ENCODE data around the gene UBE2J2.

Gene UBE2J2

DNA sequence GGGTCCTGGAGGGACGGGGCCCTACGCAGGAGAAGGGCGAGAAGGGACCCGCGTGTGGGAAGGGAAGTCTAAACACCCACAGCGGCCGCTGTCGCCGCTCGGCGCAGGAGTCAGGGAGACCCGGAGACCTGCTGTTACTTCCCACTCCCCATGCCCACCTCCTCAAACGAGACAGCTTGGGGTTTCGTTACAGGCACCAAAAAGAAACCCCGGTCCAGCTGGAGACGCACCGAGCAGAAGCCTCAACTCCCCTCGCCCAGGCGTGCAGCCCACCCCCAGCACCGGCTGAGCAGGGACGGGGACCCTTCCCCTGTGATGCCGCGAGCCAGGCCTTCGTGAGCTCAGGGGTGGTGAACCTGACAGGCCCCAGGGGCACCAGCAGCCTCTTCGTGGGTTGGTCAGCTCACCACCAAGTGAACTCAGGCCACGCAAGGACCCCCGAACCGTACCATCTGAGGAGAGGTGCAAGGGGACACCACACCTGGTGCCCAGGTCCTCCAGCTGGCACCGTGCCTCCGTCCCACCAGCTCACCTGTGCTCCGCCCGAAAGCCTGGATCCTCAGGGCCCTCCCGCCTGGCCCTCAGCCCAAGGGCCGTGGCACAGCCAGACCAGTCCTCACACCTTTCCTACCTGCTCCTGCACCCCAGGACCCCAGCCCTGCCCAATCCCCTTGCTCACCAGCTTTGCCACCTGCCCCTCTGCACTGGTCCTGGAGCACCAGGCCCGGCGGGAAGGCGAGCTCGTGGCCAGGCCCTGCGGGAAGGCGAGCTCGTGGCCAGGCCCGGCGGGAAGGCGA lies 46.9 kb downstream of the UBE2J2 start:
- DNase-seq (ENCODE audit: low read depth) = no peak

DNA sequence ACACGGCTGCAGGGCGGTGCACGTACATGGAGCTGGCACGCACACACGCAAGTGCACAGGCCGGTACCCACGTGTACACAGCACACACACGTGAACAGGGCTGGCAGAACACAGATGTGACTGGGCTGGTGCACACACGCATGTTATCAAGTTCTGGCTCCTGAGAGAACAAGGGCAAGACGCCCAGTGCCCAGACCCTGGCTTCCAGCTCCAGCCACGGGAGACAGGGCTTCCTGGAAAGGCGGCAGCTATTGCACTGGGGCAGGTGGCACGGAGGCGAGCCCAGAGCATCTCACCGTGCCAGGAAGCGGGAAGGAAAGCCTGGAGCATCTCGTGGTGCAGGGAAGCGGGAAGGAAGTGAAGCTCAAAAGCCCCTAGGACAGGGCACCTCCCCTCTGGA lies 47.7 kb downstream of the UBE2J2 start:
- no peak for DNase-seq (ENCODE audit: low read depth)

DNA sequence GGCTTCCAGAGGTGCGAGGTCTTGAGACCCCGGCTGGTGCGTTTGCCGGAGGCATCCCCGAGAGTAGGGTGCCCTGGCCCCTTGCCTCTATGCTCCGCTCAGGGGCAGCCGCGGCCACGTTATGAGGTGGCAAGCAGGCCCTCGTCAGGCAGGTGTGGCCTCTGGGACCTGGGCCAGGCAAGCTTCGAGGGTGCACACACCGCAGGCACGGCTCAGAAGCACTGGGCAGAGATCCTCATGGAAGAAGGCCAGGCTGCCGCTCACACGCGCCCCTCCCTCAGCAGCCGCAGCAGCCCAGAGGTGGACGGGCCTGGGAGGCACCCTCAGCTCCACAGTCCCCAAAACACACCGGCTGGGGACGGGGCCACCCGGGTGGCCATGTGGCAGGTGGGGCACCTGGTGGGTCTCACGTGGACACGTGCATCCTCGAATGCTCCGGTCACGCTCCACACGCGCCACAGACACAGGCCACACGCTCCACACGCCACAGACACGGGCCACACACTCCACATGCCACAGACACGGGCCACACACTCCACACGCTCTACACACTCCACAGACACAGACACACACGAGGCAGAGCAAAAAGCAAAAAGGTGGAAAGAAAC lies 48.3 kb downstream of the UBE2J2 start:
- no peak for DNase-seq (ENCODE audit: low read depth)

DNA sequence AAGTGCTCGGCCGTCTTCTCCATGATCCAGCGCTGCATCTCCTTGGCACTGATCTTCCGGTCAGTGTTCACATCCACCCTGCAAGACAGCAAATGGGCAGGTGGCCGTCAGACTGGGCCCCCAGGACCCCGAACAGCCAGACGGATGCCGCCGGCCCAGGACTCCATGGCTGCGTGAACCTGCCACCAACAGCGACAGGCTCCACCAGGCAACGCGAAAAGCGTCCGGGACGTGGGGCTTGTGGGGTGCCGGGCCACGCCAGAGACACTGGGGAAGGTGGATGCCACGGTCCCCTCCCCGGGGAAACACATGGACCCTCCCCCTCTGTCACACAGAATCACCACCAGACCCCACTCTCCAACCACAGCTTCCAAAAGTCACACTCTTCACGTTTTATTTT lies 49.8 kb downstream of the UBE2J2 start:
- DNase-seq (ENCODE audit: low read depth) = no peak

DNA sequence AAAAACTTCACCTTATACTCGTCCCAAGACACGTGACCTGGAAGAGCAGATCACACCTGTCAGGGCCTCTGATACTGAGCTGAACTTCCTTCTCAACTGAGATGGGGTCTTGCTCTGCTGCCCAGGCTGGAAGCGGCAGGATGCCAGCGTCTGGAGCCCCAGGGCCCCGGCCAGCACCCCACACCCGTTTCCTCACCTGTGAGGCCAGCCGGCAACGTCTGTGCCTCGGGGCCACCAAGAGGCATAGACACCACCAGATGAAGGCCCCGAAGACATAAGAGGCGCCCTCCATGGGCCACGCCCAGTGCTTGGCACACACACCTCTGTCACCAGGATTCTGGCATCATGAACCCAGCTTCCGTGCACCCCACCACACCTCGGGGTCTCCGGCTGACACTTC lies 50.3 kb downstream of the UBE2J2 start:
- no peak for DNase-seq (ENCODE audit: low read depth)

DNA sequence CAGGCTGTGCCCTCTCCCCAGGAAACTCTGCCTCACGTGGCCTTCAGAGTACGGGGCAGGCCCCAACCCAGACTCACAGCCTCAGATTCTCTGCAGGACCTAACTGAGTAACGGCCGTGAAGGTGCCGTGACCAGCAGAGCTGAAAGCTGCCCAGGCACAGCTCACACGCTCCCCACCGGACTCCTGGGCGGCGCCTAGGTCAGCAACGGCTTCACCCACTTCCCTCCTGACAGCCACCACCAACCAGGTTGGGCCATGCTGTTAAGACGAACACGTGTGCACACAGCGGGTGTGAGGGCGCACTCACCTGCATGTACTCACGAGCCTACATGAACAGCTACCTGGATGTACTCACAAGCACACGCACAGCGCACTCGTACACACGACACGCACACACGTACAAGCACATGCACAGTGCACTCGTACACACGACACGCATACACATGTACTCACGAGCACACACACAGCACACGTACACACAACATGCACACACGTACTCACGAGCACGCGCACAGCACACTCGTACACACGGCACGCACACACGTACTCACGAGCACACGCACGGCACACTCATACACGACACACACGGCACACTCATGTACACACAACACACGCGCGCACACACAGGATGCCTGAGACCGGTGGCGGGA lies 51.0 kb downstream of the UBE2J2 start:
- no peak for DNase-seq (ENCODE audit: low read depth)

DNA sequence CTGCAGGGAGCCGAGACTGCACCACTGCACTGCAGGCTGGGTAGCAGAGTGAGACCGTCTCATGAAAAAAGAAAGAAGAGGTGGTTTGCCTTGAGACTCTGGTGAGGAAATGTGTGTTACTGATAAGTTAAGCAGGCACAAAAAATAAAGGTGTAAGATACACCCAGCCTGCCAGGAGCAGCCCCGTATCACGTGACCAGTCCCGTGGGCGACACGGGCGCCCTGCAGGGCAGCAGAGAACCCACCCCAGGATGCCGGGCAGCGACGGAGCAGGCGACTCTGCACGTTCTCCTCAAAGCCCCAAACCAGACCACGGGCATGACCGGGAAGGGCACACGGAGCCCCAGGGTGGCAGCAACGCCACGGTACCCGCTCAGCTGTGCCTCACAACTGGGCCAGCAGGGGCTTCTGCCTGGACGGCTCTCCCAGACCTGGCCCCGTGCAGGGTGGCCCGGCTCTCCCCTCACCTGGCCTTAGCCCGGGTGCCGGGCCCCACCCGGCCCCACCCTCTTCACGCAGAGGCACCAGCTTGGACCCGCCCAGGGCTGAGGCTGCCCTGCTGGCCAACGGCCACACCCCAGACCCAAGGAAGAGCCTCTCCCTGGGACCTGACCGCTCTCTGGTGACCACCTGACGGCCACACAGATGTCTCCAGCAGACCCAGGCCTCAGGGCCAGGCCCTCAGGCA lies 51.6 kb downstream of the UBE2J2 start:
- DNase-seq (ENCODE audit: low read depth) = no peak

DNA sequence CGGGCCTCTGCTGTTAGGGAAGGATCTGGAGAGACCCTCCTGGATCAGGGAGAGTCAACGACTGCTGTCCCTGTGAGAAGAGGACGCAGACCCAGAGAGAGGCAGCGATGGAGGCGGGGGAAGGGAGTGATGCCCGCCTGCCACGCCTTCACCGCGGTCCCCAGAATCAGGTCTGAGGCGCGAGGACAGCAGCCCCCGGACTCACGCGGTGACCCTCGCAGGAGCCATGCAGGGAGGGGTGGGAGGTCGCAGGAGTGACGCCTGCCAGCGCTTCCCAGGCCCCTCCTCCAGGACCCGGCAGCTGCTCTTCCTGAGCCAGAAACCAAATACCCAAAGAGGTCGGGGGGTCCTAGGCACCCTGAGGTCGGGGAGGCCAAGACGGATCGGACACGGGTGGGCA lies 53.5 kb downstream of the UBE2J2 start:
- DNase-seq (ENCODE audit: low read depth) = no peak

DNA sequence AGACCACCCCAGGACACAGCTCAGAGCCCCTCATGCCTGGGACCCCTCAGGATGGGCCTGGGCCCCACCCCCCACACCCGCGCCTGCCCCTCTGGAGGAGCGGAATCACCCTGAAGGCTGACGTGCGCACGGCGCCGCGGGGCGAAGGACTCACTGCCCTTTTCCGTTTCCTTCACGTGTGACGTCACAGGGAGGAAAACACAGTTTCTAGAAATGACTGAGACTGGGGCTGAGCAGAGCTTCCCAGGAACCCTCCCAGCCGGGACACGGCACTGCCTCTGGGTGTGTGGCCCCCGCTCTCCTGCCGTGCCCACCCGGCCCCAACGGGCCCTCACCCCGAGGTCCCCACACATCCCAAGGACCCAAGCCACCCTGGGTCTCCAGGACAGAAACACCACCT lies 54.3 kb downstream of the UBE2J2 start:
- no peak for DNase-seq (ENCODE audit: low read depth)

DNA sequence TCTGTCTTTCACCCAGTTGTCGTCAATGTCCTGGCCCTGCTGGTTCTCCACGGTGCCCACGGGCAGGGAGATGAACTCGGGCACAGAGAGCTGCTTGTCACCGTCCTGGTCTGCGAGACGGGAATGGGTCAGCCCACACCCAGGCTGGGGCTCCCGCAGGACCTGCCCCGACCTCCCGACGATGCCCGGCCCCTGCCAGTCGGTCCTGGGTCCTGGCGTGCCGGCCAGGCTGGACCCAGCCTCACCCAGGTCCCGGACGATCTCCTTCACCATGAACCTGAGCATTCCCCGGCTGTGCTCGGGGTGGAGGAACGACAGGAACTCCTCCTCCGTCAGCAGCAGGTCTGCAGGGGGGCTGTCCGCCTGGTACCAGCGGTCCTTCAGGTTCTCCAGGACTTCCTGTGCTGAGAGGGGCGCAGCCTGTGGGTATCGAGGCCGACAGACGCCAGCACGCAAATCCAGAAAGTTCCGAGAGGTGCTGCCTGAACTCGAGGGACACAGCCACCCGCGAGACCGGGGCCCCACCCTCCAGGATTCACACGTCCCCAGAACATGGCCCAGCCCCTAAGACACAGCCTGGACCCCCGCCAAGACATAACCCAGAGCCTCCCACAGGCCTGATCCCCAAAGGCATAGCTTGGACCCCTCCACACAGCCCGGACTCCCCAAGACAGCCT lies 55.0 kb downstream of the UBE2J2 start:
- no peak for DNase-seq (ENCODE audit: low read depth)

DNA sequence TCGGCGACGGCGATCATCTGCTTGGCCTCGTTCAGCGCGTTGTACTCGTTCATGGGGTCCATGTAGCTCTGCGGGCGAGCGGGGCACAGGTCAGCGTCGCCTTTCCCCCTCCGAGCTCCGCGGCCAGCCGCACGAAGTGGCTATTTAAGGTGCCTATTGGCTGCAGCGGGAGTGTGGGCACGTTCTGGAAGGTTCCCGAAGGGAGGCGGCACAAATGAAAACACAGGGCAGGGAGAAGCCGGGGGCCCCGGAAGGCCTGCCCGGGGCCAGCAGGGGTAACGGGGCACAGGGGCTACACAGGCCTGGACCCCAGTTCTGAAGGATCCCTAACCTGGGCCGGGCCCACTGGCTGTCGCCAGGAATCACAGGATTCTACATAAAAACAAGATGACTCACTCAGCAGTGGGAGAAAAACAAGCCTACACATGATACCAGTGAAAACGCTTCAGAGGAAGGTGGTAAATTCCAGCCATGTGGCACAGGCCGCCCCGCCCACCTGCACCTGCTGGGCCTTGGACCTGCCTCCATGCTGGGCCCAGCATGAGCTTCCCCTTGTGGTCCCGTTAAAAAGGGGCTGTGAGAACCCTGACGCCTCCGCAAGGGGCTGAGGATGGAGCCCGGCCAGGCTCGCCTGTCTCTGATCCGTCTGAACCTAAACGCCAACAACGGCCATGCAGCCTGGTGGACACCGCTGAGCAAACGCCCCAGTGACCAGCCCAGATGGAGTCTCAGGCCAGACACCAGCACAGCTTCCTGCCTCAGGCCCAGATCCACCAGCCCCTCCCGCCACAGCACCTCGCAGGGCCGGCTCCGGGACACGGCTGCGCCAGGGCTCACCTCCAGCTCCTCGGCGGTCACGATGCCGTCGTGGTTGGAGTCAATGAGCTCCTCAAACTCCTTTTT lies 55.8 kb downstream of the UBE2J2 start:
- DNase-seq (ENCODE audit: low read depth) = no peak

DNA sequence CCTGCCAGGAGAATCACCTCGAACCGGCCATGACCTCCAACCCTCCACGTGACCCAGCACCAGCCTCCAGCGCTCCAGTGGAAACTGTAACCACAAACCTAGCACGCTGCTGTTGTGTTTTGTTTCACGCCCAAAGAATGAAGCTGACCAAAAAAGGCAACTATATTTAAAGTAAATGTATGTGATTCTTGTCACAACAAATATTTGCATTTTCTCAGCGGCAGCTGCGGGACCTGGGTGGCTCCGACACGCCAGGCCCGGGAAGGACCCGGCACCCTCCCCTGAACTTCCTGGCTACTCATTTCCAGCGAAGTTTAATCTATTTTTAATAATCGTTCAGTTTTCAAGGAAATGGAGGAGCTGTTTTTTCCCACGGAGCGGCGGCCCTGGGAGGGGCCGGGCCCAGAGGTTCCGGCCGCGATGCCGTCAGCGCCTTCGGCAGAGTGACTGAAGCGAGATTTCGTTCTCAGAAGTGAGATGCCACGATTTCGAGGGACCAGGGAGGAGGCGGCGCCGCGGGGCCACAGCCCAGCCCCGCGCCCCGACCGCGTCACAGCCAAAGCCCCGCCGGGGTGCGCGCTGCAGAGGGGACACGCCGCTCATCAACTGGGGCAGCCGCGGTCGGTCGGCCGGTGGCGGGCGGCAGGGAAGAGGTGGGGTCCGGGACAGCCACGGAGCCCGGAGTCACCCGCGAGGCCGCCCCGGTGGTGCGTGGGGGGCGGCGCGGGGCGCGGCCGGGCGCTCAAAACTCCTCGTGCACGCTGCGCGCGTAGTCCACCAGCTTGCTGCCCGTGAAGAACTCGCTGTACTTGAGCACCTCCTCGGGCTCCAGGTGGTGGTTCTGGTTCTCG lies 56.7 kb downstream of the UBE2J2 start:
- no peak for DNase-seq (ENCODE audit: low read depth)

DNA sequence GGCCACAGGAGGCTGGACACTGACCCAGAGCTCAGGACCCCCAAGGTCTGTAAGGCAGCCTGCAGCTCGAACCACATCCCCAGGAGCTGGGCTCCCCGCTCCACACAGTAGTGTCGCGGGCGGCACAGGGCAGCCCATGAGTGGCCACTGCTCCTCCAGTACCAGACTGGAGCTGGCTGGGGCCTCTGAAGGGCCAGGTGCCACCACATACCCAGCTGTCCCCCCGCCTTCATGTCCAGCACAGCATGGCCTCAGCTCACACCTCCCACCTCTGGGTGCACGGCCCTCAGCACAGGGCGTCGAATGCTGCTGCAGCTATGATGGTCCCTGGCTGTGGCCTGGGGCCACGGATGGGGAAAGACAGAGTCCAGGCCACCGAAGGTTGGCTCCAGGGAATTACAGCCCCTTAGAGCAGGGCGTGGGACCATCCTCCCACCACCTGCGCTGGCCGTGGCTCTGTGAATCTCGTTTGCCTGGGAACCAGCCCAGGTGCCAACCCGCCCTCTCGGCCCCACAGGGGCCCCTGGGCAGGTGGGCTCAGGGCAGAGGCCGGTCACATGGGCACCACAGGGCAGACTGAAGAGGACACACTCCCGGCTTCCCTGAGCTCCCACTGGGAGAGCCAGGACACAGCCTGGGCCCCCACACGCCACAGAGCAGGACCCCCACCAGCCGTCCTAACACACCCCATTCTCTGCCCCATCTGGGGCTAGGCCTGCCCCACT lies 57.6 kb downstream of the UBE2J2 start:
- DNase-seq (ENCODE audit: low read depth) = no peak

DNA sequence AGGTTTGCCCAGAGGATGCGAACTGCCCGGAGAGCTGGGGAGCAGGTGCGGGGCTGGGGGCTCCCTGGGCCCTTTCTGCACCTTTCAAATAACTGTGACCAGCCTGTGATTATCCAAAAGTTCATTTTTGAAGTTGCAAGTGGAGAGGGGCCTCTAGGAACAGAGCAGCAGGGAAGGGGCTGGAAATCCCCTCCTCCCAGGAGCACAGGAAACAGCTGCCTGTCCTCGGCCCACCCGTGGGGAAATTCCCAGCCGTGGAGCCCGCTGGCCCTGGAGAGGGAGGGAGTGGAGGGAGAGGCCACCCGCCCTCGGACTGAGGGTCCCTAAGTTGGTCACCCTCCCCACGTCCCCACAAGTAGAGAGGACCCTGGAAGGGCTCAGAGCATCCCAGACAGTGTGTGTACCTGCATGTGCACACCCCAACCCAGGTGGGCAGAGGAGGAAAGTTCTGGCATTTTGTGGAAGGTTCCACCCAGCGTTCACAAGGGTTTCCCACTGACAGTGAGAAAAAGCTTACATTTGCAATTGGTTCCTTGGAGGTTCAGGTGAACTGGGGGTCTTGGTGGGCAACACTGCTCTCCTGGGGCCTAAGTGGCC lies 58.5 kb downstream of the UBE2J2 start:
- DNase-seq (ENCODE audit: low read depth) = no peak

DNA sequence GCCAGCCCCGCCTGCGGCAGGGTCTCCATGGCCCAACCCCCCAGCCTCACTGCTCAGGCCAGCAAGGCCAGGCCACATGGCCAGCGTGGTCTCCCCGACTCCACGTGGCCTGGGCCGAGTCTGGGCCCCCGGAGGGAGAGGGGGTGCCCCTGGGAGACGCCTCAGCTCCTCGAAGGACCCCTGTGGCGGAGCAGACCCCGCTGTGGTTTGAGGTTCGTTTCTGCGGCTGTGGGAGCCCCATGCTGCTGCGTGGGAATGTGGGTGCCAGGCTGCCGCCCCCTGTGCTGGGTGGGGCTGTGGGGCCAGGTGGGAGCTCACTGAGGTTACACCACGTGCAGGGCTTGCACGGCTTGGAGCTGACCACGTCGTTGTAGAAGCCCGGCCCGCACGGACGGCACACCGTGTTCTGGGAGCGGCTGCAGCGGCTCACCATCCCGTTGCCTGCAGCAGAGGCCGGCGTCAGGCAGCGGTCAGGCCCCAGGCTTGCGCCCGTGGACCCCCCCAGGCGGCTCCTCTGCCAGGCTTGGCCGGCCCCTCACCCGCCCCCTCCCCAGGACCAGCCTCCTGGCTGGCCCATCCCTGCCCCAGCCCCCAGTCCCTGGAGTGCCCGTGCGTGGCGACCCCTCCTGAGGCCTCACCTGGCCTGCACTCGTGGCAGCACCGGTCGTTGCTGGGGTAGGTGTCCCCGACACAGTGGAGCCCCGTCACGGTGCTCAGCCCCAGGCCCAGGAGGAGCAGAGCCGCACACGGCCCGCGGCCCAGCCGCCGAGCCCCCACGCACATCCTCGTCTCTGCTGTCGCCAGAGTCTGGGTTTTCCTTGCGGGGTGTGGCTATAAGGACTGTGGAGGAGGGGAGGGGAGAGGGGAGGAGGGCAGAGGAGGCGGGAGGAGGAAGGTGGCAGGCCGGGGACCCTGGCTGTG lies 60.0 kb downstream of the UBE2J2 start, which contains the start of gene TNFRSF4:
Gene TNFRSF4, minus strand, starts transcription at position 809 of the 921 bp plus-strand sequence. Its CDS starts 26 bp downstream, at position 783.
- no peak for DNase-seq (ENCODE audit: low read depth)

DNA sequence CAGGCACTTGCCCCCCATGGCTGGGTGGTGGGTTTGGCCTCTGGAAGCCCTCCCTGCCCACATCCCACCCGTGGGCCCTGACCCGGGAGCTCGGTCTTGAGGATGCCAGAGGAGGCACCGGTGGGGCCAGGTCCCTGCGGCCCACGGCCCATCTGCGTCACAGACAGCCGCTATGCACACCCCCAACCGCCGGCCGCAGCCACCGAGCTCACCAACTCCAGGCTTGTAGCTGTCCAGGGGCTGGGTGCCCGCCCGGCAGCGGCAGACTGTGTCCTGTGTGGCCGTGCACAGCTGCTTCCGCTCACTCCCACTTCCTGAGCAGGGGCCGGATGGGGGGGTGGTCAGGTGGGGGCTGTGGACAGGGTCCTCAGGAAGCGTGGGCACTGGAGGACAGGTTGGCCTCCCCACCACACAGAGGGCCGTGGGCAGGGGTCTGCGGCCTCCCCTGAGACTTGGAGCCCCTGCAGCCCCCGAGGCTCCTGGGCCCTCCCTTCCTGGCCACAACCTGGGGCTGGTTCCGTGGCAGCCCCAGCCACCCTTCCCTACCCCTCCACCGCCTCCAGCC lies 60.8 kb downstream of the UBE2J2 start:
- no peak for DNase-seq (ENCODE audit: low read depth)
